GM12874 (cell line): ENCODE measurements around the gene LIF.

Experiments
- TF ChIP-seq, protein P1 (sequence below): IDR thresholded peaks from 2 replicates; pipeline ENCODE4 v1.5.1; 2011; ENCODE audit warnings: low read depth, mild to moderate bottlenecking, control low read depth, low read length, moderate library complexity; ENCODE audit not compliant: insufficient read depth

The LIF gene

DNA sequence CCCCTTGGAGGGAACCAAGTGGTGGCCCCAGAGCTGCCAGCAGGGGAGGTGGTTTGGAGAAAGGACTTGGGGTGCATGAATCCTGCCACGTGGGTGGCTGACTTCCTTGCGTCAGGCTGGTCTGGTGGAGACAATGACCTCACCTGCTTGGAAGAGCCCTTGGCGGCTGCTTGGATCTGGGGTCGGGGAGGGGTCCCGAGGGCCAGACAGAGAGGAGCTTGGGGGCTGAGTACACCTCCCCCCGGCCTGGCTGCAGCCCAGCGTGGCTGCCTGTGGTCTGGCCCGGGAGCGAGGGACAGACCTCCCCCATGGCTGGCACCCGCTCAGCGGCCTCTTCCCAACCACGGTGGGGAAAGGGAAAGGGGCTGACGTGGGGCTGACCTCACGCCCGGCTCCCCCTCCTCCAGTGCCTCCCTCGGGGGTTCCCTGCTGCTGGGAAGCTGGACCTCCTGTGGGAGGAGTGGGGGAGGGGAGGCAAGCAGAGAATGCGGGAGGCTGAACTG is 13.8 kb downstream of the LIF start:
- TF ChIP-seq, protein P1, sequence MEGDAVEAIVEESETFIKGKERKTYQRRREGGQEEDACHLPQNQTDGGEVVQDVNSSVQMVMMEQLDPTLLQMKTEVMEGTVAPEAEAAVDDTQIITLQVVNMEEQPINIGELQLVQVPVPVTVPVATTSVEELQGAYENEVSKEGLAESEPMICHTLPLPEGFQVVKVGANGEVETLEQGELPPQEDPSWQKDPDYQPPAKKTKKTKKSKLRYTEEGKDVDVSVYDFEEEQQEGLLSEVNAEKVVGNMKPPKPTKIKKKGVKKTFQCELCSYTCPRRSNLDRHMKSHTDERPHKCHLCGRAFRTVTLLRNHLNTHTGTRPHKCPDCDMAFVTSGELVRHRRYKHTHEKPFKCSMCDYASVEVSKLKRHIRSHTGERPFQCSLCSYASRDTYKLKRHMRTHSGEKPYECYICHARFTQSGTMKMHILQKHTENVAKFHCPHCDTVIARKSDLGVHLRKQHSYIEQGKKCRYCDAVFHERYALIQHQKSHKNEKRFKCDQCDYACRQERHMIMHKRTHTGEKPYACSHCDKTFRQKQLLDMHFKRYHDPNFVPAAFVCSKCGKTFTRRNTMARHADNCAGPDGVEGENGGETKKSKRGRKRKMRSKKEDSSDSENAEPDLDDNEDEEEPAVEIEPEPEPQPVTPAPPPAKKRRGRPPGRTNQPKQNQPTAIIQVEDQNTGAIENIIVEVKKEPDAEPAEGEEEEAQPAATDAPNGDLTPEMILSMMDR, result no peak

DNA sequence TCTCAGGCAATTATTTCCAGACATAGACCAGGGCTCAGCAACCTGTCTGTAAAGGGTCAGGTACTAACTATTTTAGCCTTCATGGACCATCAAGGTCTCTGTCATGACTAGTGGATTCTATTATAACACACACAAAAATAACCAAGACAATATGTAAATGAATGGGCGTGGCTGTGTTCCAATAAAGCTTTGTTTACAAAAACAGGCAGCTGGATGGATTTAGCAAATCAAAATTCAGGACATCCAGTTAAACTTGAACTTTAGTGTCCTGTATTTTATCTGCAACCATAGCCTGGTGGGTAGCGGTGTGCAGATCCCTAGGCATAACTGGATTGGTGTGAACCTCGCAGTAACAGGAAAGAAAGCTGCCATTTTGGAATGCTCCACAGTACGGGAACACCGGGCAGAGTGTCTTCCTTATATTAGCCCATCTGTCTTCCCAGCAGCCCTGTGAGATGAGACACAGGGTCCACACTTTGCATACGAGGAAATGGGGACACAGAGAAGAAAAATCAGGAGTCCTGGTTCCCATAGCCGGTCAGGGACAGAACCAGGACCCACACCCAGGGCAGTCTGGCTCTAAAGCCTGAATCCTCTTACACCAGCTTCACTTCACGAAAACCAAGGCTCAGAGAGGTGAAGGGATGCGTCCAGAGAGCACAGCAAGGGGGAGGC is 15.6 kb downstream of the LIF start:
- TF ChIP-seq, protein P1, result no peak

DNA sequence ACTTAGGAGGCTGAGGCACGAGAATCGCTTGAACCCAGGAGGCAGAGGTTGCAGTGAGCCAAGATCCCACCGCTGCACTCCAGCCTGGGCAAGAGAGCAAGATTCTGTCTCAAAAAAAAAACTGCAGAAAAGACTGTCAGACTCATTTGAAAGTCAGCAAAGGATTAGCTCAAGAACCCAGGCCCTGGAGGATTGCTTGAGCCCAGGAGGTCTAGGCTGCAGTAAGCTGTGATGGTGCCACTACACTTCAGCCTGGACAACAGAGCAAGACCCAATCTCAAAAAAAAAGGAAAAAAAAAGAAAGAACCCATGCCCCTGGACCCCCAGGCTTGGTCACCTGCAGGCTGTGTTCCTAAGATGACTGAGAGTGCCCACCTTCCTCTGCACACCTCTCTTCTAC is 16.2 kb downstream of the LIF start:
- TF ChIP-seq, protein P1, result no peak

DNA sequence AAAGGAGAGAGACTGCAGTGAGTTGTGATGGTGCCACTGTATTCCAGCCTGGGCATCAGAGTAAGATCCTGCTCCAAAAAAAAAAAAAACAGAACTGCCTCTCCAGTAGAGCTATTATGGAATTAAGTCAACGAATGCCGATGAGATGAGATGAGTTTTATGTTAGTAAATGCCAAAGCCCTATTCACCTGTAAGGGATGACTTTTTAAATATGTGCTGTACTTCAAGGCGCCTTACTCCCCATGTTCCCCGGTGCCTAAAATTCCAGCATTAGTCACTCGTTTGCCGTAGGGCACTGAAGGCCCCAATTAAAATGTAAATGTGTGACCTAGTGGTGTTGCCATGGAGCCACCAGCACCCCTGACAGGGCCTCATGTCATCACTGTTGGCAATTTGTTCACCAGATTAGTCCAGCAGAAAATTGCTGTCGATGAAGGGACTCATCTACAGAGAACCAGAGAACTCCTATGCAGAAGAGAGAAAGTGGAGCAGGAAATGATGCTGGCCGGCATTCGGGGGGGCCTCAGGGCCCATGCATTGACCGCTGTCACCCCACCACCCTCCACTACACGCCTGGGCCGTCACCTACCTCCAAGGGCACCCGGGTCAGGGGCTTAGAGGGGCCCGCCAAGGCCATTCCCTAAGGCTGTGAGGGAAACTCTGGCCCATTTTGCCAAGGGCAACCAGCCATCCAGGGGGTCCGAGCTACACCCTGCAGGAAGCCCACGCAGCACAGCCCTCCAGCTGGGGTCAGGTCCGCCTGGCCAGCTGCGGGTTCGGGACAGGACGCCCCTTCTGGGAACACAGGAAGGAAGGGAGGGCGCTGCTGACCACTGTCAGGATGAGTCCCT is 17.8 kb downstream of the LIF start:
- TF ChIP-seq, protein P1, result no peak

DNA sequence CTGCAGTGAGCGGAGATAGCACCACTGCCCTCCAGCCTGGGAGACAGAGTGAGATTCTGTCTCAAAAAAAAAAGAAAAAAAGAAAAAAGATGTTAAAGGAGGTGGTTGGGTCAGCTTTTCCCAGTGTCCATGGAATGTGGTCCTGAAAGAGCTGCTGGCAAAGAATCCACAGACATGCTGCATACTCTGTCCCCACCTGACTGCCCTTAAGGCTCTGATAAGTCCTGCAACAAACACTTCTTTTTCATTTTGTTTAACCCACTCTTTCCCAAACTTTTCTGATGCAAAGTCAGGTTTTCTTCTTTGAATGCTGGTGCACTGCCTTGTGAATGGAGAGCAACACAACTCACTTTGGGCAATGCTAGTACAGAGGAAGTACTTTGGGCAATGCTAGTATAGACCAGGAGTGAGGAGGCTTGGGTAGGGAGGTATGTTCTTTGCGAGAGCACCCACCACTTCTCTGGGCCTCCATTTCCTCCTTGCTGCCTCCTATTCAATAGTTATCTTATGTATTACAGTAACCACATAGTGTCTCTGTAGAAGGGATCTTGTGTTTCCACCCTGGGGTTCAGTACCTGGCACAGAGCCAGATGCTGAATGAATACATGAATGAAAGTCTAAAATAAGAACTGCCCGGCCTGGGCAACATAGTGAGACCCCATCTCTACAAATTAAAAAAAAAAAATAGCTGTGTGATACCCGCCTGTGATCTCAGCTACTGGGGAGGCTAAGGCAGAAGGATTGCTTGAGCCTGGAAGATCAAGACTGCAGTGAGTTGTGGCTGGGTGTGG is 18.9 kb downstream of the LIF start:
- TF ChIP-seq, protein P1, result no peak

DNA sequence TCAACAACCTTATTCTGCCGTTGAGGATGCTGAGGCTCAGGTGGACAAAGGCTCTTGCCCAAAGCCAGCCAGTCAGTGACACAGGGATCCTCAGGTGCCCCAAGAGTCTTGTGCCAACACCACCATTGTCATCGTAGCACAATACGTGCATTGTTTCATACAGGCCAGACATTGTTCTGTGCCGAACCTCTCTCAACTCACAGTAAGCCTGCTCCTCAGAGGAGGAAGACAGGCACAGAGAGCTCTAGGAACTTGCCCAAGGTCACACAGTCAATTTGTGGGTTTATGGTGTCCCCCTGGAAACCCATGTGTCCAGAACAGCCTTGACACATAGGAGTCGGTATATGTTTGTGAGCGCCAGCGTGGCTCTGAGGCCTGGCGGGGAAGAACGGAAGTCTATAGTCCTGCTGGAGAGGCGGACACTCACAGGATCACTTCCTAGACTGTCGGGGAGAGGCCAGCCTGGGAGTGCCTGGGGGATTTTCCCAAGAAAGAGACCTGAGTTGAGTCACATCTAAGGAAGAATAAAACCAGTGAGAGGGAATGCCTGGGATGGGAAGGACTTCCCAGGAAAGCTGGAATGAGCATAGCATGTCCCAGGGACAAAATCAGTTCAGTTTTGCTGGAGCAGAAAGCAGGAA is 20.2 kb downstream of the LIF start:
- TF ChIP-seq, protein P1, result no peak
